Hindlimb muscle (tissue), 1 donor: ENCODE results near the gene TDG. TPM values are rescaled to one million over a fixed set of nuclear protein-coding genes. Genes with fewer than 3 reads are reported as not detected.
"Not testable (repeated sequence)": the region's sequence is repeated elsewhere in the genome, so short reads cannot be mapped to it uniquely, and the experiment has no call there.

Experiments used
- DNase-seq: peaks from one replicate; pipeline ENCODE4 v3.0.0-alpha.2; 2013
- polyA plus RNA-seq: library from polyadenylated mRNA; unstranded; fragments of 120-200 nt; gene quantifications from one replicate; pipeline ENCODE4 v1.2.1, GENCODE V29; 2013; ENCODE audit not compliant: insufficient read length

Gene TDG
- polyA plus RNA-seq, 1 donor: 27.9 TPM

DNA sequence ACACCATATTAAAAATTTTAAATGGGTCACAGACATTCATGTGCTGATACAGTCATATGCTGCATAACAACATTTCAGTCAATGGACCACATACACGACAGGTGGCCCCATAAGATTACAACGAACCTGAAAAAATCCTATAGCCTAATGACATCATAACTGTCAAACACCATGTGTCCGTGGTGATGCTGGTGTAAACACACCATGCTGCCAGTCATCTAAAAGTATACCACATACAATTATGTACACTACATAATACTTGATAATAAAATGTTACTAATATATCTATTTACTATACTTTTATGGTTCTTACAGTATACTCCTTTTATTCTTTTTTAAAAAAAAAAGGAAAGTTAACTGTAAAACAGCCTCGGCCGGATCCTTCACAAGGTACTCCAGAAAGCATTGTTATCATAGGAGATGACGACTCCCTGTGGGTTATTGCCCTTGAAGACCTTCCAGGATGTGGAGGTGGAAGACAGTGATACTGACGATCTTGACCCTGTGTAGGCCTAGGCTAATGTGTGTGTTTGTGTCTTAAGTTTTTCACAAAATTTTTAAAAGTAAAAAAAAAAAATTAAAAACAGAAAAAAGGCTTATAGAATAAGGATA lies 5.0 kb upstream of the TDG start:
- no peak for DNase-seq

- no peak for DNase-seq
Measured at GRCh38 chr12:103962493-103962892, 3.2 kb upstream of the TDG start.

GRCh38 chr12:103964805-103965204 lies 867 bp upstream of the TDG start:
- no peak for DNase-seq

- no peak for DNase-seq
Measured at GRCh38 chr12:103965255-103965589, 450 bp upstream of the TDG start.

- no peak for DNase-seq
Measured at GRCh38 chr12:103966736-103967135, 1.1 kb downstream of the TDG start.

DNA sequence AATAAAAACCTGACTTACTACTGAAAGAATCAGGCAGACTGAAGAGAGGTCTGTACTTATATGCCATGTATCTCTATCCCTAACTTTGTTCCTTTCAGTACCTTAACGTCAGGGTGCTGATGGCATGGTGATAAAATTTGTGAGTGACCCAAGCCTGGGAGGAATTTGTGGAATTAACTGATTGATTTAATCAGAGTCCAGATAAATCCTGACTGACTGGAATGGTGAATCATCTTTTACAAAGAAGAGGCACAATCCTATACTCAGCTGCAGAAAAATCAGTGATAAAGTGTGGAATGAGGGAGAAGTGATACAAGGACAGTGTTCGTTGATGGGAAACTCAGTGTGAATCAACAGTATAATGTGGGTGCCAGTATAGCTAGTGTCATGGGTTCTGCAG lies 3.7 kb downstream of the TDG start:
- no peak for DNase-seq

- DNase-seq: no peak
Measured at GRCh38 chr12:103973909-103974308, 8.2 kb downstream of the TDG start.

GRCh38 chr12:103975368-103975767 lies 9.7 kb downstream of the TDG start:
- no peak for DNase-seq

DNA sequence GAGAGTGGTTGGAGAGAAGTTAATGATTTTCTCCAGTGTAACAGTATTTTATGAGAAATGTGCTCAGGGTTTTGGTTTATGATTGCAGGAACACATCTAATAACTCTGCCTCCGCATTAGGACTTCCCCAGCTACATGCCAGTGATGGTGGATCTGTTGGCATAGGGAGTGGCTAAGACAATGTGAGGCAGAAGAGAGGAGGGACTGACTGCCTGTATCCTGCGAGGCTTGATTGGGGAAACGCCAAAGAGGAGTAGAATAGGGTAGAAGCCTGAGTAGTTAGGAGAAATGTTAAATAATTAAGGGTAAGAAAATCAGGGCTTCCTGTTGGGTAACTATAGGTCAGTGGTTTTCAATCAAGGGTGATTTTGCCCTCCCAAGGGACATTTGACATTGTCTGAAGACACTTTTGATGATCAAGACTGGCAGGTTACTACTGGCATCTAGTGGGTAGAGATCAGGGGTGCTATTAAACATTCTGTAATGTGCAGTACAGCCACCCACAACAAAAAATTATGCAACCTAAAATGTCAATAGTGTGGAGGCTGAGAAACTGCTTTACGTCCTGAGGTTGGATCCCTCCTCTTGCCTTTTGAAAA lies 12.8 kb downstream of the TDG start:
- no peak for DNase-seq

DNA sequence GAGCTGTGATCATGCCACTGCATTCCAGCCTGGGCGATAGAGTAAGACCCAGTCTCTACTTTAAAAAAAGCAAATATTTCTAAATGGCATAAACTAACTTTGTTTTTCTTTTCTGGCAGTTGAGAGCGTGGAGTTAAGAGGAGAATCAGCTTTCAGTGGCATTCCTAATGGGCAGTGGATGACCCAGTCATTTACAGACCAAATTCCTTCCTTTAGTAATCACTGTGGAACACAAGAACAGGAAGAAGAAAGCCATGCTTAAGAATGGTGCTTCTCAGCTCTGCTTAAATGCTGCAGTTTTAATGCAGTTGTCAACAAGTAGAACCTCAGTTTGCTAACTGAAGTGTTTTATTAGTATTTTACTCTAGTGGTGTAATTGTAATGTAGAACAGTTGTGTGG lies 21.2 kb downstream of the TDG start:
- no peak for DNase-seq

DNA sequence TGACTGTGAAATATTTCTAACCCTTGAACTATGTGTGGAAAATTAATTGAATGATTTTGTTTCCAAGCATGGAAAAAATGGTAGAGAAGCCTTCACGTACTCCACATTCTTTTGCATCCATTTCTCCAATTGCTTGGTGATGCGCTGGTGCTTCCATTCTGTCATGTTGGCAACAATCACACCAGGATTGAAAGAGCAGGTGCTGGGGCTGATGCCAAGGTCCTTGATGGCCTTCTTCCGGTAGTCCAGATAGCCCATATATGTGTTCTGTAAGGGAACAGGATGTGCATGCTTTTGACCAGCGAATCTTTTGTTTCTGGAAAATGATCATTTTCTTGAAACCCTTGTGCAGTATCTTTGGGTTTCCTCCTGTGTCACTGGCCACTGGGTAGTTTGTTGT lies 28.6 kb downstream of the TDG start:
- DNase-seq: peak; percentile 36

DNA sequence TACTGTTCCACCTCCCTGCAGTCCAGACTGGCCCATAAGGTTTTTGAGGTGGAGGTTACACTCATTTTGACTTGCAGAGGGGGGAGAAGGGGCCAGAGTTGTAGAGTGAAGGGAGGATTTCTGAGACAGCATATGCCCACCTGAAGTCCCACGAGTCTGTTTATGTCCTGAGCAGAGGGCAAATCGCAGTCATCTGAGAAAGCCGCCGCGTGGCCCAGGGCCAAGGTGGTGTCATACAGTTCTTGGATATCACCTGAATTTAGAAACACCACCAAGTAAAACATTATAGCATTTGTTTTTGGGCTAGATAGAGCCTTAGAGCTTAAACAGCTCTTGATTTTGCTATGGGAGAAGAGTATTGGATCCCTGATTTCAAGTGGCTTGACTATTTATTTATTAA lies 30.9 kb downstream of the TDG start:
- no peak for DNase-seq

DNA sequence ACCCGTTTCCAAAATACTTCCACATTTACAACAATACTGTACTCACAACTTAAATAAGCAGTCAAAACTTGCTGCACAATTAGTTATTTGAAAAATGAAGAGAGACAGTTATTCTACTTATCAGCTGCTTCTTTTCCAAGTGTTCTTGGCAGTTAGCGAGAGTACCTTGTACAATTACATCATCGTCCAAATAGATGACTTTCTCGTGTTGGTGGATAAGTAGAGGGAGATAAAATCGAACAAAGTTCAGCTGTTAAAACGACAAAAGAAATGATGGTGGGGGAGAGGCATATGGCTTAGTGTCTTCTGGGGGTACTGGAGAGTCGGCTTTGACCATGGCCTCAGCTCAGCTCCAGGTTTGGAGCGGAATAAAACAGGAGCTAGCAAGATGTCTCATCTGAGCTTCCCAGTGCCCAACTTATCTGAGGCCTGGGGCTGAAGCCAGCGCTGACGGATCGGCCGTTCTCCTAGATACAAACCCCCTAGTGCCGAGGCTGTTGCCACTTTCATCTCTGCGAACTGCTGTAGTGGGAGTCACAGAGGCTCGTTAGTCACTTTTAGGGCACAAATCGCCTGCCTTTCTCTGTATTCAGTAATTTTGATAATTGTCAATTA lies 31.7 kb downstream of the TDG start:
- DNase-seq: no peak

DNA sequence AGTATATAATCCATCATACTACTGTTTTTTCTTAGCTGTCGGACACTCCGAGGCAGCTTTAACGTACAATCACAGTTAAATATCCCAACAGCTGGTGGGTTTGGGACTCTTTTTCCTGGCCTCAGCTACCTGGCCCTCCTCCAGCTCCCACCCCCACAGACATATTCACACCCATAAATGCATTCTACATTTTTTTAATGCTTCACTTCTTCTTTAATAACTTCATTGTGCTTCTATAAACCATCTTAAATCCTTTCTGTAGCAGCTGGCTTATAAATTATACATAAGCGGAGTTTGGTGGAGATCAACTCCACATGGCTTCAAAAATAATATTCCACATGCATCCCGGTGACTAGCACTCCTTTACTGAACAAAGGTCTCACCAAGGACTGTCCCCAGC lies 33.3 kb downstream of the TDG start:
- DNase-seq: peak; percentile 43

GRCh38 chr12:104000807-104001434 lies 35.2 kb downstream of the TDG start:
- DNase-seq: no peak

DNA sequence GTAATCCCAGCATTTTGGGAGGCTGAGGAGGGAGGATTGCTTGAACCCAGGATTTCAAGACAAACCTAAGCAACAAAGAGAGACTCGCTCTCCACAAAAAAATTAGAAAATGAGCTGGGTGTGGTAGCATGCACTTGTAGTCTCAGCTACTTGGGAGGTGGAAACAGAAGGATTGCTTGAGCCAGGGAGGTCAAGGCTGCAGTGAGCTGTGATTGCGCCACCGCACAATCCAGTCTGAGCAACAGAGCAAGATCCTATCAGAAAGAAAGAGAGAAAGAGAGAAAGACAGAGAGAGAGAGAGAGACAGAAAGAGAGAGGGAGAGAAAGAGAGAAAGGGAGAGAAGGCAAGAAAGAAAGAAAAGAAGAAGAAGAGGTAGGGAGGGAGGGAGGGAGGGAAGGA lies 37.0 kb downstream of the TDG start:
- DNase-seq: no peak

DNA sequence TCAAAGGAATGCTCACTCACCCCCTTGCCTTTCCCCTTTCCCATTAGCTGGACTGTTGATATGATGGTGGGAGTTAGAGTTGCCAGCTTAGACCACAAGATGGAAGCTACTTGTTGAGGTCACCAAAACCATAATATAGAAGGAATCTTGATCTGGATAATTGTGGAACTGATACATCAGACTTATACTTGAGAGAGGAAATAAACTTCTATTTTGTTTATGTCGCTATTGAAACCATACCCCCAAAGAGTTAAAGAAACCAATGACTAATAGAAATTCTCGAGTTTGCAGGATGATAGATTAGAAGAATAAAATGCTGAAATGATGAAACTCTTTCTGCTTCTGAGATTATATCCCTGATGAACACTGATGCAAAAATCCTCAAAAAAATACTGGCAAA lies 37.9 kb downstream of the TDG start:
- no peak for DNase-seq

DNA sequence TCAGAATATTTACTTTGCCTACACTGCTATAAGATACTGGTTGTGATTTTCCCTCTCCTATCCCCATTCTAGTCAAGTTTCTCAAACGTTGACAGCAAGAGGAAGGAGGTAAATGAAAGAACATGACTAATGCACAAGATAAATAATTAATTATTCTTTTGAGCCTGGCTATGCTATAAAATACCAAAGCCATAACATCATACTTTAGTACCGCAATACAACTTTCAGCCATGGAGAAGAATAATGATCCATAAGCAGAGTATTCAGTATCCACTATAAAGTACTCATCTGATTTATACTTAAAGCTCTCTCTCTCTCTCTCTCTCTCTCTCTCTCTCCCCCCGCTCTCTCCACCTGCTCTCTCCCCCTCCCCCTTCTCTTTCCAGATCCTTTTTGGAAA lies 41.3 kb downstream of the TDG start:
- DNase-seq: no peak

DNA sequence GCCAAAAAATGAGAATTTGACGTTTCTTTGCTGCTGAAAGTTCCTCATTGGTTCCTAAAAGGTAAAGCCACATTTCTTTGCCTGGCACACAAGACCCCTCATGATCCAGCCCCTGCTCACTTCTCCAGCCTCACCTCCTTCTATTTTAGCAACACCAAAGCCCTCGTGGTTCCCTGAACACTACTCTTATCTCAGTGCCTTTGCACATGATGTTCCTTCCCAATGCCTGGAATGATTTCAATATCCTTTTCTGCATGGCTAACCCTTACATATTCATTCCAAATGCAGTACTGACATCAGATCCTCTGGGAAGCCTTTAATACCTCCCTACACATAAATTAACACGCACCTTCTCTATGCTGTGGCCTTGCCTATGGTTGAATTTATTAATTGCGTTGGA lies 44.4 kb downstream of the TDG start:
- no peak for DNase-seq

GRCh38 chr12:104010606-104011169 lies 45.0 kb downstream of the TDG start:
- DNase-seq: no peak

DNA sequence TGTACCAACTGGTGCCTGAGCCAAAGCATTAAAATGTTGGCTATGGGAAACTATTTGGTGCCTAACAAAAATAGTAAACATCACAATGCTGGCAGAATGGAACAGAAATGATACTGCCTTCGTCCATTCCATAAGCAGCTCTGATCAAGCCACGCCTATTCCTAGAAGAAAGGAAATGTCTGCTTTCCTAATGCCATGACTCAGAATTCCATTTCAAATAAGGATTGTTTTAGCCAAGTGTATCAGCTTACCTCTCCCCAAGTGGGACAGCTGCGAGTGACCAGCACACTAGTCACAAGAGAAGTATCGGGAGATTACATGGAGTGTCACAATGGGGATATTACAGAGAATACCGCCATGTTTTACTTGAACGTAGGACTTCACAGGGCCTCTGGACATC lies 45.6 kb downstream of the TDG start:
- DNase-seq: no peak

DNA sequence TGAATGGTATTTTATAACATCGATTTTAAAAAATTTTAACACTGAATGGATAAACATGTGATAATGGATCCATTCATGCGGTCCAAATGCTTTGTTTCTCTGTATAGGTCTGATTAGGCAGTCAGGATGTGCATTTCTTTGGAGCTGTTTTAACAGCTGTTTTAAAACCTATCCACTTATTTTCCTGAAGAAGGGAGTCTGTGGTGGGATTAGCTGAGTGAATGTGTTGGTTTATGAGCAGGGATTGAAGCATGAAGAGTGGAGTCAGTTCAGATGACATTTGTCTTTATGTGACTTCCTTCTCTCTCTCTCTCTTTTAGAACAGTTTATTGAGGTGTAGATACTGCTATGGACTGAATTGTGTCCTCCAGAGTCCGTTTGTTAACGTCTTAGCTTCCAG lies 46.7 kb downstream of the TDG start:
- no peak for DNase-seq

- not testable (repeated sequence) for DNase-seq
Measured at GRCh38 chr12:104021862-104022261, 56.2 kb downstream of the TDG start.

- peak; percentile 36 for DNase-seq
Measured at GRCh38 chr12:104022786-104023185, 57.1 kb downstream of the TDG start.
